Vagina (tissue), 2 donors: ENCODE measurements around the gene SLC4A1AP. TPM values are rescaled to one million over a fixed set of nuclear protein-coding genes. Genes with fewer than 3 reads are reported as not detected.

Source experiments
- DNase-seq, 2 donors: peaks; one replicate each; pipeline ENCODE4 v3.0.0-alpha.2; 2017; ENCODE audit errors: extremely low spot score in 2 of 2
- H3K27ac ChIP-seq: fragments of 200-600 bp; sonication (generic); one replicate; pipeline ENCODE4 v1.5.1; 2019
- H3K27me3 ChIP-seq: fragments of 200-600 bp; sonication (generic); one replicate; pipeline ENCODE4 v1.5.1; 2019
- H3K36me3 ChIP-seq, 2 donors: fragments of 200-600 bp; sonication (generic); one replicate each; pipeline ENCODE4 v1.5.1; 2017 to 2019
- H3K4me1 ChIP-seq: fragments of 200-600 bp; sonication (generic); one replicate; pipeline ENCODE4 v1.5.1; 2019
- H3K4me3 ChIP-seq, 2 donors: fragments of 200-600 bp; sonication (generic); 1 replicate in 1 of 2; 2 replicates in 1 of 2; pipeline ENCODE4 v1.5.1; 2016 to 2019
- H3K9me3 ChIP-seq: fragments of 200-600 bp; sonication (generic); one replicate; pipeline ENCODE4 v1.5.1; 2019
- POLR2A ChIP-seq, 2 donors: fragments of 450-650 bp; IDR thresholded peaks; one replicate each; pipeline ENCODE4 v1.6.1; 2017; ENCODE audit warnings: antibody characterized with exemption in 2 of 2, mild to moderate bottlenecking in 2 of 2, moderate library complexity in 2 of 2
- POLR2AphosphoS5 ChIP-seq, 2 donors: sonication (generic); formaldehyde crosslinking; IDR thresholded peaks; one replicate each; pipeline ENCODE4 v1.9.0; 2017; ENCODE audit warnings: antibody characterized with exemption in 2 of 2, mild to moderate bottlenecking in 2 of 2, low read depth in 1 of 2; ENCODE audit not compliant: insufficient read depth in 1 of 2
- intact Hi-C: fragments of 100-400 bp; cut with DNase I; formaldehyde crosslinking; loops from one replicate; pipeline ENCODE4 v1.15.1; 2023
- total RNA-seq: library from RNA; depleted of rRNA; stranded (reverse); fragments of >200 nt; gene quantifications from one replicate; pipeline ENCODE4 v1.2.3, GENCODE V29; 2016
- TF ChIP-seq, protein P1 (sequence below), 3 experiments: fragments of 450-650 bp in 2 of 3; fragments of 200-600 bp in 1 of 3; sonication (generic) in 1 of 3; IDR thresholded peaks; one replicate each; pipeline ENCODE4 v1.5.1; 2017 to 2019; ENCODE audit warnings: antibody characterized with exemption in 3 of 3, mild to moderate bottlenecking in 2 of 3, moderate library complexity in 2 of 3

The SLC4A1AP gene
- total RNA-seq, 1 donor from 2014 or later: 21.9 TPM

- Histone ChIP-seq H3K36me3 (peaks cover 4 to 91% of the 10 kb centered on the region in 2 donors), H3K27me3 (no peaks in the 10 kb centered on the region), H3K9me3 (no peaks in the 10 kb centered on the region), H3K27ac (no peak overlapping the region), H3K4me1 (no peaks in the 10 kb centered on the region), H3K4me3 (no peak overlapping the region)
- no peak for TF ChIP-seq POLR2AphosphoS5 (IDR thresholded peaks at IDR 0.05; ENCODE audit: insufficient read depth in 1 of 2, low read depth in 1 of 2)
- no peak for TF ChIP-seq POLR2A (IDR thresholded peaks at IDR 0.05)
- TF ChIP-seq, protein P1, sequence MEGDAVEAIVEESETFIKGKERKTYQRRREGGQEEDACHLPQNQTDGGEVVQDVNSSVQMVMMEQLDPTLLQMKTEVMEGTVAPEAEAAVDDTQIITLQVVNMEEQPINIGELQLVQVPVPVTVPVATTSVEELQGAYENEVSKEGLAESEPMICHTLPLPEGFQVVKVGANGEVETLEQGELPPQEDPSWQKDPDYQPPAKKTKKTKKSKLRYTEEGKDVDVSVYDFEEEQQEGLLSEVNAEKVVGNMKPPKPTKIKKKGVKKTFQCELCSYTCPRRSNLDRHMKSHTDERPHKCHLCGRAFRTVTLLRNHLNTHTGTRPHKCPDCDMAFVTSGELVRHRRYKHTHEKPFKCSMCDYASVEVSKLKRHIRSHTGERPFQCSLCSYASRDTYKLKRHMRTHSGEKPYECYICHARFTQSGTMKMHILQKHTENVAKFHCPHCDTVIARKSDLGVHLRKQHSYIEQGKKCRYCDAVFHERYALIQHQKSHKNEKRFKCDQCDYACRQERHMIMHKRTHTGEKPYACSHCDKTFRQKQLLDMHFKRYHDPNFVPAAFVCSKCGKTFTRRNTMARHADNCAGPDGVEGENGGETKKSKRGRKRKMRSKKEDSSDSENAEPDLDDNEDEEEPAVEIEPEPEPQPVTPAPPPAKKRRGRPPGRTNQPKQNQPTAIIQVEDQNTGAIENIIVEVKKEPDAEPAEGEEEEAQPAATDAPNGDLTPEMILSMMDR (IDR thresholded peaks at IDR 0.05): no peak
- no peak for DNase-seq
- intact Hi-C loops: no loop called here
Measured at GRCh38 chr2:27652790-27653189, 10.9 kb upstream of the SLC4A1AP start.

GRCh38 chr2:27653397-27653796 lies 10.3 kb upstream of the SLC4A1AP start:
- H3K27me3 ChIP-seq: no peaks in the 10 kb centered on the region
- TF ChIP-seq POLR2AphosphoS5 (IDR thresholded peaks at IDR 0.05; ENCODE audit: insufficient read depth in 1 of 2, low read depth in 1 of 2) (no peak), POLR2A (IDR thresholded peaks at IDR 0.05) (no peak)
- TF ChIP-seq, protein P1 (IDR thresholded peaks at IDR 0.05): no peak
- H3K27ac ChIP-seq: no peak overlapping the region
- DNase-seq: no peak
- H3K4me3 ChIP-seq: no peak overlapping the region
- no peaks in the 10 kb centered on the region for H3K4me1 ChIP-seq
- H3K9me3 ChIP-seq: no peaks in the 10 kb centered on the region
- intact Hi-C loops: no loop called here
- H3K36me3 ChIP-seq: peaks cover 4 to 87% of the 10 kb centered on the region in 2 donors

GRCh38 chr2:27655155-27655951 lies 8.3 kb upstream of the SLC4A1AP start:
- no peaks in the 10 kb centered on the region for H3K27me3 ChIP-seq
- H3K27ac ChIP-seq: no peak overlapping the region
- TF ChIP-seq POLR2AphosphoS5 (IDR thresholded peaks at IDR 0.05; ENCODE audit: insufficient read depth in 1 of 2, low read depth in 1 of 2): no peak
- no peaks in the 10 kb centered on the region for H3K9me3 ChIP-seq
- H3K36me3 ChIP-seq: peaks cover 0 to 86% of the 10 kb centered on the region in 2 donors
- H3K4me1 ChIP-seq: no peaks in the 10 kb centered on the region
- intact Hi-C loops: no loop called here
- H3K4me3 ChIP-seq: no peak overlapping the region
- DNase-seq: no peak

- no peak for TF ChIP-seq POLR2A (IDR thresholded peaks at IDR 0.05)
- TF ChIP-seq, protein P1 (IDR thresholded peaks at IDR 0.05): no peak
- Histone ChIP-seq H3K27ac (no peak overlapping the region), H3K36me3 (peaks cover 0 to 46% of the 10 kb centered on the region in 2 donors), H3K4me1 (peaks cover 34% of the 10 kb centered on the region), H3K4me3 (no peak overlapping the region), H3K9me3 (no peaks in the 10 kb centered on the region), H3K27me3 (no peaks in the 10 kb centered on the region)
- intact Hi-C loops: no loop called here
- no peak for DNase-seq
Measured at GRCh38 chr2:27661371-27661770, 2.3 kb upstream of the SLC4A1AP start.

GRCh38 chr2:27664154-27664574 lies 475 bp downstream of the SLC4A1AP start:
- TF ChIP-seq POLR2A (IDR thresholded peaks at IDR 0.05) (no peak), POLR2AphosphoS5 (IDR thresholded peaks at IDR 0.05; ENCODE audit: insufficient read depth in 1 of 2, low read depth in 1 of 2) (no peak)
- TF ChIP-seq, protein P1 (IDR thresholded peaks at IDR 0.05): no peak
- Histone ChIP-seq H3K36me3 (peaks cover 0 to 50% of the 10 kb centered on the region in 2 donors), H3K27me3 (no peaks in the 10 kb centered on the region), H3K9me3 (no peaks in the 10 kb centered on the region), H3K4me3 (peak overlapping the region; percentile 93 to 96), H3K4me1 (peaks cover 34% of the 10 kb centered on the region), H3K27ac (peak overlapping the region; percentile 92)
- intact Hi-C loops: no loop called here
- DNase-seq: no peak
